ENCODE measurements around the gene TEKT2.

The TEKT2 gene, protein sequence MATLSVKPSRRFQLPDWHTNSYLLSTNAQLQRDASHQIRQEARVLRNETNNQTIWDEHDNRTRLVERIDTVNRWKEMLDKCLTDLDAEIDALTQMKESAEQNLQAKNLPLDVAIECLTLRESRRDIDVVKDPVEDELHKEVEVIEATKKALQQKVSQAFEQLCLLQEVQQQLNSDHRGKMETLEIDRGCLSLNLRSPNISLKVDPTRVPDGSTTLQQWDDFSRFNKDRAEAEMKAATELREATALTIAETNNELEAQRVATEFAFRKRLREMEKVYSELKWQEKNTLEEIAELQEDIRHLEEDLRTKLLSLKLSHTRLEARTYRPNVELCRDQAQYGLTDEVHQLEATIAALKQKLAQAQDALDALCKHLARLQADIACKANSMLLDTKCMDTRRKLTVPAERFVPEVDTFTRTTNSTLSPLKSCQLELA

DNA sequence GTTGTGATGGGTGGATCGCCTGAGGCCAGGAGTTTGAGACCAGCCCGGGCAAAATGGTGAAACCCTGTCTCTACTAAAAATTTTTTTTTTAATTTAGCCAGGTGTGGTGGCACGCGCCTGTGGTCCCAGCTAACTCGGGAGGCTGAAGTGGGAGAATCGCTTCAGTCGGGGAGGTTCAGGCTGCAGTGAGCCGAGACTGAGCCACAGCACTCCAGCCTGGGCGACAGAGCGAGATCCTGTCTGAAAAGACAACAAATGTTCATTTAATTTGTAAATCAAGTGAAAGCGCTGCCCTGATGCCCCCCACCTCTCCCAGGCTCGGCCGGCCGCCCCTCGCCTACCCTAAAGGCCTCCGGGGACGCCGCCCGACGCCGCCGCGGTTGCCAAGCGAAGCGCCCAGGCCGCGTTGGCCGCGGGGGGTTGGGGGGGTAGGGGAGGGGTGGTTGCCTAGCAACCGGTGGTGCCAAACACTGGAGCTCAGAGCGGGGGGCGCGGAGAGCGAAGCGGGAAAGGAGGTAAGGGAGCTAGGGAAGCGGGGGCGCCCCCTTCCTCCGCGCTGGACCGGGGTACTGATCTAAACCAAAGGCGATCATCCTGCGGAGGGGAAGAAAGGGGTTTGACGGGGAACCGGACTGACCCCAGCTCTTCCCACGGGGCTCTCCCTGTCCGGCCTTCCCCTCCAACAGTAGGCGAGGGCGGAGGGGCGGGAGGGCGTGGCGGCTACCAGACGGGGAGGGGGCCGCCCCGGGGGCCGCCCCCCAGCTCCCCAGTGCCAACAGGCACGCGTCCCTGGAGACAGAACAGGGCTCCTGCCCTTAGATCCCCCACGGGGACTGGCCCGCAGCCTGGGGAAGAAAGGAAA lies at the start of gene TEKT2:
TEKT2 (plus strand) TSS at position 460 of the 862 bp plus-strand sequence. CDS start 828 bp downstream, outside the sequence.
- no peak for DNase-seq (ENCODE audit: low spot score)

DNA sequence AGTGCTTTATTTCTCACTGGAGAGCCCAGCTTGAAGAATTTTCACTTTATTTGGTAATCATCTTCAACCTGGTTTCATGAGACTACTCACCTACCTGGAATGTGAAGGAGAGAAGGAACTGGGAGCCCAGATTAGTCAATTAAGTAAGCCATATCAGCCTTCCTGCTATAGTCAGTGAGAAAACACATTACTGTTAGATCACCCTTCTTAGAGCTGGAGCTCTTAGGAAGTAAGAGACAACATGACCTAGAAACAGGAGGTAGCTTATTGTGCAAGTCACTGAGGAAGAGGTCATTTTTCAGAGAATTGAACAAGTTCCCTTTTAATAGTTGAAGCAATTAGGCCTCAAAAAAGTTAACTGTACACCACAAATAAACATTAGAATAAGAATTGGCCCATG lies 49.2 kb upstream of the TEKT2 start:
- DNase-seq (ENCODE audit: low spot score), result no peak

DNA sequence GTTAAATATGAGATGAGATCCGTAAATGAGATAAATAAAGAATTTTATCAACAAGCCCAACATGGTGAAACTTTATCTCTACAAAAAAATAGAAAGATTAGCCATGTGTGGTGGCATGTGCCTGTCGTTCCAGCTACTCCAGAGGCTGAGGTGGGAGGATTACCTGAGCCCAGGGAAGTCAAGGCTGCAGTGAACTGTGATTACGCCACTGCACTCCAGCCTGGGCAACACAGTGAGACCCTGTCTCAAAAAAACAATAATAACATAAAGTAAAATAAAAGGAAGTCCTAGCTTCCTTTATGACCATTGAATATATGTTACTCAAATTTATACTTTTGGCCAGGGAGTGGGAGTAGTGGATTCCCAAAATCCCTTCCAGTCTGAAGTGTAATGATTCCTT lies 48.7 kb upstream of the TEKT2 start:
- DNase-seq (ENCODE audit: low spot score), result no peak

DNA sequence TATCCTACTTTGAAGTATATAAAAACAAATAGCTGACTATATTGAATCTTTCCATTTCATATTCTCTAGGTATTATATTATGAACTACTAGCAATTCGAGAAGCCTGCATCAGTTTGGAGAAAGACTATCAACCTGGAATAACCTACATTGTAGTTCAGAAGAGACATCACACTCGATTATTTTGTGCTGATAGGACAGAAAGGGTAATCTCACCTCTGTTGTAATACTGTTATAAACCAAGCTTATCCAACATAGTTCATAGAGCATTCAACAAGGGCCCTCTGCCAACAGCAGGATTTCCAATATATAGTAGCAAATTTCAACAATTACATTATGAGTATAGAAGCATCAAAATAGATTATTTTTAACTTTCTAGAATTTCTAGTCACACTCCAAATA lies 43.7 kb upstream of the TEKT2 start:
- DNase-seq (ENCODE audit: low spot score), result no peak

DNA sequence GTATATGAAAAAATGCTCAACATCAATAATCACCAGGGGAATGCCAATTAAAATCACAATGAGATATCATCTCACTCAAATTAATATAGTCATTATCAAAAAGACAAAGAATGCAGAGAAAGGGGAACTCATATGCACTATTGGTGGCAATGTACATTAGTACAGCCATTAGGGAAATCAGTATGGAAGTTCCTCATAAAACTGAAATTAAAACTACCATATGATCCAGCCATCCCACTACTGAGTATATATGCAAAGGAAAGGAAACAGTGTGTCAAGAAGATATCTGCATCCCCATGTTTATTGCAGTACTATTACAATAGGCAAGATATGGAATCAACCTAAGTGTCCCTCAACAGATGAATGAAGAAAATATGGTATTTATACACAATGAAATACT lies 32.1 kb upstream of the TEKT2 start:
- no peak for DNase-seq (ENCODE audit: low spot score)

DNA sequence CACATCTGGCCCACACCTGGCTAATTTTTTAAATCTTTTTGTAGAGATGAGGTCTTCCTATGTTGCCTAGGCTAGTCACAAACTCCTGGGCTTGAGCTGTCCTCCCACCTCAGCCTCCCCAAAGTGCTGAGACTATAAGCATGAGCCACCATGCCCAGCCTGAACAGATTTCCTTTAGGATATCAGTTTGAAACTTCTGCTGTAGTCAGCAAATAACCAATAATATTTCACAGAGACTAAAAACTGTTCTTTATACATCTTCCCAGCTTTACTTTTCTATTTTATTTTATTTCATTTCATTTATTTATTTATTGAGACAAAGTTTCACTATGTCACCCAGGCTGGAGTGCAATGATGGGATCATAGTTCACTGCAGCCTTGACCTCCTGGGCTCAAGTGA lies 29.9 kb upstream of the TEKT2 start:
- DNase-seq (ENCODE audit: low spot score), result no peak

DNA sequence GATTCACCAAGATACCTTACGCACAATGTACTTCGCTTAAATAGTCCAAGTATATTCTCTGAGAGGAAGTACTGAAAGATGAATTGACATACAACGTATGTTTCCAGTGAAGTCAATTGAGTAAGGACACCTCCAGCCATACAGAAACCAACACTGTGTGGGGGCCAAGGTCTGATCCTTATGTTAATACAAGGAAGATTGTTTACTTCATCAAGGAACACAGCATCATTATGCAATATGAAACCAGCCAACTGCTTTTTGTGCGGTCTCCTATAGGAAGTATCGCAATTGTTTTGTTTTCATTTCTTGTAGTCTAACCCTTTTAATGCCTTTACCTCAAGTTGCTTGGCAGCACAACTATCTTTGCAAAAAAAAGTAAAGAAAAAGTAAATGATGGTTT lies 28.2 kb upstream of the TEKT2 start:
- DNase-seq (ENCODE audit: low spot score), result no peak

DNA sequence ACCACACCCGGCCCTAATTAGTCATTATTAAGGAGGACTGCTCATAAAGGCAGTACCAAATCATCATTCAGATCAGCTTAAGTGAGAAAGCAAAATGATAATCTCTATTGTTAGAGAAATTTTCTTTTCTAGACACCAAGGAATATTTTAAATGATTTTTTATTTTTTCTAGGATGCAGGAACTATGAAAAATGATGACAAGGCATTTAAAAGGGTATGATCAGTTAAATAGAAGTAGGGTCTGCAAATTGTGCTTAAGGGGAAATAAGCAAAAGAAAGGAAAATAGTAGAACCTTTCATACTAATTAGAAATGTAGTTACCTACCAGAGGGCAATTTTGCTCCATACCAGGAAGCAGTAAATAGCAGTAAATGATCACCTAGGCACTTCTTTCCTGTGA lies 21.6 kb upstream of the TEKT2 start:
- DNase-seq (ENCODE audit: low spot score), result no peak

DNA sequence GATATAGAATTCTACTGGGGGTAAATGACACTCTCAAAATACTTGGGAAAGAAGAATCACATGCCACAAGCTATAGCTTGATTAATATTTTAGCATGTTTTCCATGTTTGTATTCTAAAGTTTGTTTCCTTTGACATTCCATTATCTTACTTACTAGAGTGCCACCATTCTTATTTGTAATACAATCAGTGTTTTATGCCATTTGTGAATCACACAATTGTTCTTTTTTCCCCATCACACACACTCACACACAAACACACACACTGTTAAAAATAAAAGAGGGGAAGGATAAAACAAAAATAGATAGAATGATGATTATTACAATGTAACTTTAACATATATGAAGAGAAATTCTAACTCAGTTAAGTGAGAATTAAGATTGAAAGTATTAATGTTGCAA lies 16.0 kb upstream of the TEKT2 start:
- no peak for DNase-seq (ENCODE audit: low spot score)

DNA sequence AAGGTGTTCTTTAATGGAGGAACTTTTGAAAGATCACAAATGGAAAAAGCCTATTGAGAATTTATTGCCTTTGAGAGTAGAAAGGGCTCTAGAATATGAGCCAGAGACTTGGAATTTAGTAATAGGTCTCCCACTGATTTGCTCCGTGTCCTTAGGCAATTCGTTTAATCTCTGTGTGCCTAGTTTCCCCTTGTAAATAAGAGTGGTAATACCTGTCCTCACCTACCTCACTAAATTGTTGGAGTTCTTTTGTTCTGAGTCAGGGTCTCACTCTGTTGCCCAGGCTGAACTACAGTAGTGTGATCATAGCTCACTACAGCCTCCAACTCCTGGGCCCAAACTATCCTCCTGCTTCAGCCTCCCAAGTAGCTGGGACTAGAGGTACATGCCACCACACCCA lies 15.0 kb upstream of the TEKT2 start:
- no peak for DNase-seq (ENCODE audit: low spot score)

DNA sequence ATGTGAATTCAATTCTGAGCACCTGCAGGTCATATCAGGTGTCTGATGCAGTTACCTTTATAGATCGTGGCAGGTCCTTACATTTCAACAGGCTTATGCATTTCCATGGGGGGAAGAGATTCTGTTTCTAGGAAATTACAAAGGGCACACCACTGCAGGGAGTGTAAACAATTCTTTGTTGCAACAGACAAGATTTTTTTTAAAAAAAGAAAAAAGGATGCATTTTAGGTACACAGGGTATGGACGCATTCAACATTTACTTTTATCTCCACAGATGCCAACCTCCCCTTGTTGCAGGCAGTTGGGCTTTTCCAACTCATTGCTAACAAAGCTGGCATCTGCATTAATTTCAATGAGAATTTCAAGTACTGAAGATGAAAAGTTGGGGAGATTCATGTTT lies 13.5 kb upstream of the TEKT2 start:
- no peak for DNase-seq (ENCODE audit: low spot score)

DNA sequence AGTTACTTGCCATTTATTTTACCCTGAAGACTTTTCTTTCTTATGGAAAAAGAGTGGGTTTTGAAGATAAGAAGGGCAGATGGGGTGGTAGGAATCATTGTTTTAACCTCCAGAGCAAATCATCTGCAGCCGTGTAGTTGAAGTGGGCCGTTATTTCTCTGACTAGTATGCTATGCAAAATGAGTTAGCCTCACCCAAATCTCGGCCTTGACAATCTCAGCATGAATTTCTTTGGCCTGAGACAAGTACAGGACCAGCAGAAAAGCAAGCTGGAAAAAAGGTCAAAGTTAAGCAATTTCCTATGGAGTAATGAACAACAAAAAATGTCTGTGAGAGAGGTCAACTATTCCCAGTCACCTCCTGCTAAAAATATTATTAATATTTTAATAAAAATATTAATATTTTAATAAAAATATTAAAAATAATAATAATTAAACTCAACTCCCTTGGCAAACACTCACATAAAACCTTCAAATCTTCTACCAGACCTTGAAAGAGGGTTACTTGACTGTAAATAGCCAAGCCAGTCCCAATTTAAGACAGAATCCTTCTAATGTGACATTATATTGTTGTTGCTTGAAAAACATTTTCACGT lies 6.8 kb upstream of the TEKT2 start:
- no peak for DNase-seq (ENCODE audit: low spot score)

DNA sequence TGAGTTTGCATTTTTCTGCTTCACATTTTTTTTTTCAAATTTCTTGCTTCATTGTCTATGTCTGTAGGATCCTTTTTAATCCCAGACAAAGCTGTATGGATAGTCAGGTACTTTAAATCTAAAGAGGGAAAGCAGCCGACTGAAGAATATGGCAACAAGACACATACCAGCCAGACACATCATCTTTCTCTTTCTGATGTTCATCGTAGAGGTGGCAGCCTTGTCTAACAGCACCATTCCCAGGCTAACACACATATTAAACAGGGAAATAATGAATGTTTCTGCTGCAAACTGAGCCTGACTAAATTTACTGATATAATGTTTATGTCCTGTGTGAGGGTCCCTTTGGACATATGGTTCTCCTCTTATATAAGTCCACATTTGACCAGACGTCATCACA lies 3.7 kb upstream of the TEKT2 start:
- DNase-seq (ENCODE audit: low spot score), result no peak

DNA sequence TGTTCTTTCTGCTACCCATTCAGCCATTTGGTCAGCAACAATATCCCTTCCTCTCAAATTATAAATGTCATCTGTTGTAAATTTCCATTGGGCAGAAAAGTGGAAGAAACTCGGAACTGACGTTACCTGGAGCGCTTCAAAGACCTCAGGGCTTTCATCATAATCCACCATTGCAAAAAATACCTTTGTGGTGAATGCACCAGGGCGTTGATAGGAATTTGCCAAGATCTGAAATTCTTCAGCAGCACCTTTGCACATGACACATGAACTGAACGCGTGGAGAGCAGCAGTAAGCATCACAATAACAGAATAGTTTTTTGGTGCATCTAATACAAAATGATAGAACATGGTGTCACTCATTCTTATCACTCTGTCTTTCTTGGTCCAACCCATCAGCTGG lies 3.1 kb upstream of the TEKT2 start:
- no peak for DNase-seq (ENCODE audit: low spot score)

DNA sequence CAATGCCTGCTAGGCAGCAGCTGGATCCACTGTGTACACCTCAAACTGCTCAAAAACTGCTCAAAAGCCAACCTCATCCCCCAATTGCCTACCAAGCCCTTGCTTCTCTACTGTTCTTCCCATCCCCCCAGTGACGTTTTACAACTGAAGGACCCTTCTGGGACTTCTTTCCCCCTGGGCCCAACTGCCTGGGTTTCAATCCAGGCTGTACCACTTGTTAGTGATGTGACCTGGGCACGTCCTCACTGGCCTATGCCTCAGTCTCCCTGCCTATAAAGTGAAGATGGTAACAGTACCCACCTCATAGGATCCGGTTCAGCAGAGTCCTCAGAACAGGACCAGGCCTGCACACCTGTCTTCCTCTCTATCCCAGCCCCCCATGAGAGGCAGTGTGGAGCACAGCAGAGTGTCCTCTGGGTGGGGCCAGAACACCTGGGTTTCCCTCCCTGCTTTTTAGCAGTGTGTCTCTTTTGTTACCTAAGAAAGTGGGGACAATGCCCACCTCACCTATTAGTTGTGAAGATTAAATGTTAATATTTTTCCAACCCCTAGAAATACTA lies 1.9 kb upstream of the TEKT2 start:
- no peak for DNase-seq (ENCODE audit: low spot score)

DNA sequence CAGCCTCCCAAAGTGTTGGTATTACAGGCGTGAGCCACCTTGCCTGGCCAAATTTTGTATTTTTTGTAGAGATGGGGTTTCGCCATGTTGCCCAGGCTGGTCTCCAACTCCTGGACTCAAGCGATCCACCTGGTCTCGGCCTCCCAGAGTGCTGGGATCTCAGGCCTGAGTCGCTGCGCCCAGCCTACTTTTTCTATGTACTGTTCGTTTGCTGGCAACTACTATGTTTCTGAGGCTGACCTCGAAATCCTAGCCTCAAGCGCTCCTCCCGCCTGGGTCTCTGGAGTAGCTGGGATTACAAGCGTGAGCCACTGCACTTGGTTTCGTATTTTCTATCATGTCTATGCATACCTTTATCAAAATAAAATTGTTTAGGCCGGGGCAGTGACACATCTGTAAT lies 675 bp upstream of the TEKT2 start:
- DNase-seq (ENCODE audit: low spot score), result no peak

DNA sequence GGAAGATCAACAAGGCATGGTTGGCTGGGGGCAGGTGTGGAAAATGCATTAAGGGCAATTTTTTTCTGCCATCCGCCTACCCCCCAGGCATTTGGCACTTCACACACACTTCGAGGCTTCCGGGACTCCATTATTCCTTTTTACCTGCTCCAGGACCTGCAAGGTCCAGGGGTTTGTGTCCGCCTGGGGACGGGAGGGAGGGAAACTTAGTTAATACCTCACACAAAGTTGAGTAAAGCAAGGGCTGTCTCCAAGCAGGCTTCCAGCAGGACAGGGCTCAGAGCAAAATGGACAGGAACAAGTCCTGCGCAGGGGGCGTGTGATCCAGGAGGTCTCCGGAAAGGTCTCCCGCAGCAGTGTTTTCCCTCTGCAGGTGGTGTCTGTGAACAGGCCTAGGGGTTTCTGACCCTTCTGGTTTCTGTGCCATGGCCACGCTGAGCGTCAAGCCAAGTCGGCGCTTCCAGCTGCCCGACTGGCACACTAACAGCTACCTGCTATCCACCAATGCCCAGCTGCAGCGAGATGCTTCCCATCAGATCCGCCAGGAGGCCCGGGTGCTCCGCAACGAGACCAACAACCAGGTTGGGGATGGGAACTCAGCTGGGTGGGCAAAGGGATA lies 712 bp downstream of the TEKT2 start:
- no peak for DNase-seq (ENCODE audit: low spot score)

DNA sequence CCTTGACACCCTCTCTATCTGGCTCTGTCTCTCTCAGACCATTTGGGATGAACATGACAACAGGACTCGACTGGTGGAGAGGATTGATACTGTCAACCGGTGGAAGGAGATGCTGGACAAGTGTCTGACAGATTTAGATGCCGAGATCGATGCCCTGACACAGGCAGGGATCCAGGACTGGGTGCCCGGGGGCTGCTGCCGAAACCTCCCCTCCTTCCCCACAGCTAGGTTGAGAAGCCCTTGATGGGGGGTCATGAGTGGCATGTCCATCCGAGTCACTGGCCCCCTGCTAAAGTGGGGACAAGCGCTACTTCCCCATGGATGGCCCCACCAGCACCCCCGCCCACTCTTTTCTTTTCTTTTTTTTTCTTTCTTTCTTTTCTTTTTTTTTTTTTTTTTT lies 1.2 kb downstream of the TEKT2 start:
- DNase-seq (ENCODE audit: low spot score), result no peak

DNA sequence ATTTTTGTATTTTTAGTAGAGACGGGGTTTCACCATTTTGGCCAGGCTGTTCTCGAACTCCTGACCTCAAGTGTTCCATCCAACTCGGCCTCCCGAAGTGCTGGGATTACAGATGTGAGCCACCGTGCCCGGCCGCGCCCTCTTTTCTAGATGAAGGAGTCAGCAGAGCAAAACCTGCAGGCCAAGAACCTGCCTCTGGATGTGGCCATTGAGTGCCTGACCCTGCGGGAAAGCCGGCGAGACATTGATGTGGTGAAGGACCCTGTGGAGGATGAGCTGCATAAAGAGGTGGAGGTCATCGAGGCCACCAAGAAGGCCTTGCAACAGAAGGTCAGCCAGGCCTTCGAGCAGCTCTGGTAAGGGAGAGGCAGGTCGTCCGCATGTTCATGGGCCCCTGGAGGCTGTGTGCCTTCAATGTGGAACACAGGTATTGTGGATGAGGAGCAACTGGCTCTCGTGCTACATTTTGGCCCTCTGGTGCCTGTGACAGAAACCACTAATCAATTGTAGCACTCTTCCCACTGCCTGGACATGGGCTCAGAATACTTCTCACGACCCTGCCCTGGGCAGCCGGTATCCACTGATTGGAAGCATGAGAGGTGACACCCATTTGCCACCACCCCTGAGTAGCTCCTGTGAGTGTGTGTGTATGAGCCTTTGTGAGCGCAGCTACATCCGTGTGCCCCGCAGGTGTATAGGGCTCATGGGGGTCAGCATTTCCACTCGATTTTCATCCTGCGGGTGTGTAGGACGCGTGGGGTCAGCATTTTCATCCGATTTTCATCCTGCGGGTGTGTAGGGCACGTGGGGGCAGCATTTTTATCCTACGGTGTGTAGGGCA lies 2.0 kb downstream of the TEKT2 start:
- no peak for DNase-seq (ENCODE audit: low spot score)

DNA sequence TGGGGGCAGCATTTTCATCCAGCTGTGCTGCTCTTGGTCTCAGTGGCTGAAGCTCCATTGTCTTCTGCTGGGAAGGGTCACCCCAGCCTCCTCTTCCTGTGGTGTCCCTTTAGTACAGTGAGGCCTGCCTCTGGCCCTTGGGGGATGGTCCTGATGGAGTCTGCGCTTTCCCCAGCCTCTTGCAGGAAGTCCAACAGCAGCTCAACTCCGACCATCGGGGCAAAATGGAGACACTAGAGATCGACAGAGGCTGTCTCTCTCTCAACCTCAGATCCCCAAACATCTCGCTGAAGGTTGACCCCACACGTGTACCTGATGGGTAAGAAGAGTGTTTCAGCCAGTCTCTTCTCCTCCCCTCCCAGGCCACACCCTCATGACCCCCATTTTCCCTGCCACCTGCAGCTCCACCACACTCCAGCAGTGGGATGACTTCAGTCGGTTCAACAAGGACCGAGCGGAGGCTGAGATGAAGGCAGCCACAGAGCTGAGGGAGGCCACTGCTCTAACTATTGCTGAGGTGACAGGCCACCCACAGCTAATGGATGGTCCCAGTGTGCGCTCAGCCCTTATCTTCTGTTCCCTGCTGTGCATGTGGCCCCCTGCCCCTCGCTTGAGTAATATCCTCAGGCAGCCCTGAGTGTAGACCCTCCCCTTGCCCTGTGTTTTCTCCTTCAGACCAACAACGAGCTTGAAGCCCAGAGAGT lies 2.8 kb downstream of the TEKT2 start:
- no peak for DNase-seq (ENCODE audit: low spot score)

All from HuH-7 (cell line).